Stomach (tissue), 9 donors: ENCODE data around the gene ABTB2. TPM values are rescaled to one million over a fixed set of nuclear protein-coding genes. Genes with fewer than 3 reads are reported as not detected.
A peak's percentile ranks its signal among the peaks of the same experiment; 100 is the strongest.

ENCODE experiments used
- DNase-seq, 2 donors: peaks; one replicate each; pipeline versions ENCODE4 v3.0.0 to v3.0.0-alpha.2; 2013 to 2019
- H3K27ac ChIP-seq, 5 donors: fragments of 200-600 bp in 4 of 5; sonication (generic) in 4 of 5; one replicate each; pipeline ENCODE4 v1.5.1; 2013 to 2019; ENCODE audit warnings: mild to moderate bottlenecking in 1 of 5, moderate library complexity in 1 of 5
- H3K27me3 ChIP-seq, 3 donors: fragments of 200-600 bp; sonication (generic); one replicate each; pipeline ENCODE4 v1.5.1; 2017 to 2019; ENCODE audit warnings: mixed run types in 1 of 3
- H3K36me3 ChIP-seq, 4 donors: fragments of 200-600 bp; sonication (generic); 1 replicate in 3 of 4; 2 replicates in 1 of 4; pipeline ENCODE4 v1.5.1; 2016 to 2019
- H3K4me1 ChIP-seq, 4 donors: fragments of 200-600 bp; sonication (generic); one replicate each; pipeline ENCODE4 v1.5.1; 2016 to 2019
- H3K4me3 ChIP-seq, 4 donors: fragments of 200-600 bp; sonication (generic) in 3 of 4; one replicate each; pipeline ENCODE4 v1.5.1; 2016 to 2019; ENCODE audit warnings: mild to moderate bottlenecking in 1 of 4
- H3K9me3 ChIP-seq, 4 donors: fragments of 200-600 bp; sonication (generic); one replicate each; pipeline ENCODE4 v1.5.1; 2016 to 2019
- CTCF ChIP-seq, 7 experiments: fragments of 450-650 bp in 4 of 7; fragments of 200-600 bp in 3 of 7; sonication (generic) in 3 of 7; IDR thresholded peaks; one replicate each; pipeline ENCODE4 v1.5.1; 2016 to 2019; ENCODE audit warnings: antibody characterized with exemption in 7 of 7, control low read depth in 2 of 7, mild to moderate bottlenecking in 1 of 7
- EP300 ChIP-seq: sonication (generic); formaldehyde crosslinking; IDR thresholded peaks from one replicate; pipeline ENCODE4 v1.6.1; 2017; ENCODE audit warnings: antibody characterized with exemption
- POLR2A ChIP-seq, 4 donors: fragments of 450-650 bp; IDR thresholded peaks; one replicate each; pipeline ENCODE4 v1.6.1; 2016; ENCODE audit warnings: antibody characterized with exemption in 4 of 4, control low read depth in 2 of 4, mild to moderate bottlenecking in 1 of 4, moderate library complexity in 1 of 4
- POLR2AphosphoS5 ChIP-seq, 3 donors: sonication (generic); formaldehyde crosslinking; IDR thresholded peaks; one replicate each; pipeline ENCODE4 v1.6.1; 2016; ENCODE audit warnings: antibody characterized with exemption in 3 of 3
- WGBS, 5 donors: extraction: QIAGEN DNeasy Blood & Tissue Kit in 3 of 5; methylation state at CpG; one replicate each; pipeline versions ENCODE4 v1.1.5 to v1.1.7; 2013 to 2018; 5-methylcytosine and 5-hydroxymethylcytosine counted together
- intact Hi-C: fragments of 100-400 bp; cut with DNase I; formaldehyde crosslinking; loops from one replicate; pipeline ENCODE4 v1.15.1; 2023; ENCODE audit warnings: low total_unique reads
- polyA plus RNA-seq, 3 donors: library from polyadenylated mRNA; stranded (reverse); fragments of 200-250 nt; gene quantifications; one replicate each; pipeline ENCODE4 v1.2.3, GENCODE V29; 2013
- total RNA-seq, 5 donors: library from RNA; depleted of rRNA; stranded (reverse); fragments of >200 nt; gene quantifications; one replicate each; pipeline versions ENCODE4 v1.1.0 to v1.2.3, GENCODE V29; 2014 to 2016
- donor health status: healthy with polysubstance abuse.
- donor health status: Bipolar disorder and iron deficiency.
- donor health status: healthy.

The ABTB2 gene
- total and polyA plus RNA-seq, 8 donors: 0.58 to 12.7 (median 2.2) TPM

- Histone ChIP-seq H3K9me3 (no peaks in the 10 kb centered on the region), H3K27me3 (no peaks in the 10 kb centered on the region), H3K4me1 (peaks cover 4 to 16% (median 10%) of the 10 kb centered on the region in 4 donors), H3K27ac (no peak overlapping the region), H3K4me3 (no peak overlapping the region), H3K36me3 (peaks cover 0 to 4% (median 0%) of the 10 kb centered on the region in 4 donors)
- no peak for DNase-seq
- TF ChIP-seq EP300: no peak
- no peak for TF ChIP-seq POLR2A (IDR thresholded peaks at IDR 0.05)
- TF ChIP-seq POLR2AphosphoS5 (IDR thresholded peaks at IDR 0.05): no peak
- no peak for TF ChIP-seq CTCF (IDR thresholded peaks at IDR 0.05)
- 92 to 97% (median 96%) methylated on average over 15 to 16 of the region's 16 CpGs for WGBS, 5 donors
- intact Hi-C loops: no loop called here
Measured at GRCh38 chr11:34197256-34197655, 160.6 kb downstream of the ABTB2 start.

DNA sequence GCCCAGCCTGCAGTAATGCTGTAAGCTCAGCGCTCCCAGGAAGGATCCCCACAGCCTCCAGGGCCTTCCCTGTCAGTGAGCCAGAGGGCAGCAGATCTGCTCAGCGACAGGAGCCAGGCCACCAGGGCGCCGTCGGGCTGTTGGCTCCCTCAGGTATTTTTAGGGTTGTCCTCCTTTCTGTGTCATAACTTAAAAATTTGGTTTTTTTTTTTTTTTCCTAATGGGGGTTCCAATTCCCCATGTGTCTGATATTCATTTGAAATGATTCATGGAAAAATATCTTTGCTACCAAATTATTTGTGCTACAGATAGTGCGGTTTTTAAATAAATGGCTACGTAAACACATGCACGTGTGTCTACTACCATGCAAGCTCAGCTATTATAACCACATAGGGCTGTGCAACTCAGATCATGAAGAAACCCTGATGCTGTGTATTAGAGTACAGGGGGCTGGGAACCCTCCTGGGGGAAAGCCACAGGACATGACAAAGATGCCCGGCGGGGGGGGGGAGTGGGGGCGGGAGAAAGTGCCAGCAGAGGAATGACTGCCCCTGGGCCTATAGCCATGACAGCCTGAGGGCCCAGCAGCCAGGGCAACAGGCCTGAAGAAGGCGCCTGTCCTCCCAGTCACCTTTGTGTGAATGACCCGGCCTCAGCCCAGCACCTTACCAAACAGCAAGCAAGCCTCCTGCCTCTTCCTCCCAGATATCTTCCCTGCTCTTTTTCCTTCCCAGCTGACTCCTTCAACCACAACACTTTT lies 163.1 kb downstream of the ABTB2 start:
- Histone ChIP-seq H3K27ac (no peak overlapping the region), H3K27me3 (no peaks in the 10 kb centered on the region), H3K4me3 (no peak overlapping the region), H3K4me1 (peaks cover 4 to 22% (median 11%) of the 10 kb centered on the region in 4 donors), H3K9me3 (no peaks in the 10 kb centered on the region), H3K36me3 (peaks cover 0 to 4% (median 0%) of the 10 kb centered on the region in 4 donors)
- no peak for DNase-seq
- whole genome bisulfite sequencing, 5 donors: 79 to 91% (median 88%) methylated on average over 12 to 13 of the region's 13 CpGs
- no peak for TF ChIP-seq POLR2AphosphoS5 (IDR thresholded peaks at IDR 0.05)
- no peak for TF ChIP-seq EP300
- TF ChIP-seq CTCF (IDR thresholded peaks at IDR 0.05): no peak
- no peak for TF ChIP-seq POLR2A (IDR thresholded peaks at IDR 0.05)
- intact Hi-C loops: no loop called here

GRCh38 chr11:34192481-34193401 lies 165.1 kb downstream of the ABTB2 start:
- intact Hi-C loops: no loop called here
- Histone ChIP-seq H3K4me3 (no peak overlapping the region), H3K36me3 (peaks cover 0 to 4% (median 0%) of the 10 kb centered on the region in 4 donors), H3K27ac (peak overlapping the region in 4 of 5 donors; percentile 53 to 78 (median 69)), H3K4me1 (peaks cover 4 to 22% (median 13%) of the 10 kb centered on the region in 4 donors), H3K27me3 (no peaks in the 10 kb centered on the region), H3K9me3 (no peaks in the 10 kb centered on the region)
- TF ChIP-seq POLR2AphosphoS5 (IDR thresholded peaks at IDR 0.05) (peak in 2 of 3 donors; percentile 29), EP300 (no peak)
- WGBS, 5 donors: 49 to 69% (median 62%) methylated on average over 11 to 14 of the region's 14 CpGs
- peak; percentile 45 to 65 for DNase-seq

DNA sequence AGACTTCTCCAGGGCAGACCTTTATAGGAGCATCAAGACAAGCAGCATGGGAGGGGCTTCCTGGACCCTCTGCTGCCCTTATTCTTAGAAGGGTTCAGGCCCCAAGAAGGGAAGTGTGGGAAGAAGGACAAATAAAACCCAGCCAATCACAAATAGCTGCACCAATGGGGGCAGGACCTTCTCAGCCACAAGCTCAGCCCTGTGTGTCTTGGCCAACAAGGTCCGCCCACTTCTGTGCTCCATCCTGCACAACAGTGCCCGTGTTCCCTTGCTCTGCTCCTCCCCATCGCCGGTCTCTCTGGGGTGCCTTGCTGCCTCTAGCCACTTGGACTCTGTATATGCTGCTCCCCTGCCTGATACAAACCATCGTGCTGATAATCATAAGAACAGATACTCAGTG lies 166.2 kb downstream of the ABTB2 start:
- Histone ChIP-seq H3K4me1 (peaks cover 4 to 22% (median 15%) of the 10 kb centered on the region in 4 donors), H3K36me3 (peaks cover 0 to 4% (median 0%) of the 10 kb centered on the region in 4 donors), H3K9me3 (no peaks in the 10 kb centered on the region), H3K4me3 (no peak overlapping the region), H3K27ac (peak overlapping the region in 2 of 5 donors; percentile 76 to 78), H3K27me3 (no peaks in the 10 kb centered on the region)
- TF ChIP-seq EP300 (no peak), POLR2AphosphoS5 (IDR thresholded peaks at IDR 0.05) (no peak), CTCF (IDR thresholded peaks at IDR 0.05) (no peak), POLR2A (IDR thresholded peaks at IDR 0.05) (no peak)
- intact Hi-C loops: no loop called here
- no peak for DNase-seq
- WGBS, 5 donors: 81 to 88% (median 85%) methylated on average over 5 of the region's 5 CpGs
